Astrocyte (in vitro differentiated cells and primary cell): ENCODE data around the gene AP1G2. TPM values are rescaled to one million over a fixed set of nuclear protein-coding genes. Genes with fewer than 3 reads are reported as not detected.

Experiments
- DNase-seq: peaks from one replicate; pipeline ENCODE4 v3.0.0-alpha.2; 2010; ENCODE audit warnings: low read depth
- FAIRE-seq: peaks from 2 replicates; lab custom pipeline; 2011; peaks lifted over from hg19 to GRCh38; lab: Jason Lieb, UNC
- H2AFZ ChIP-seq: 2 replicates; pipeline ENCODE4 v1.6.0; 2012; ENCODE audit warnings: low read depth, low read length, inconsistent platforms
- H3K27ac ChIP-seq: 2 replicates; pipeline ENCODE4 v1.5.1; 2011; ENCODE audit warnings: low read depth, low read length, inconsistent platforms
- H3K27me3 ChIP-seq: 2 replicates; pipeline ENCODE4 v1.6.0; 2011; ENCODE audit warnings: low read length, inconsistent platforms; ENCODE audit not compliant: insufficient read depth
- H3K36me3 ChIP-seq: 2 replicates; pipeline ENCODE4 v1.5.1; 2011; ENCODE audit warnings: low read length, inconsistent platforms; ENCODE audit not compliant: insufficient read depth
- H3K4me1 ChIP-seq: 2 replicates; pipeline ENCODE4 v1.5.1; 2011; ENCODE audit warnings: low read length, inconsistent platforms; ENCODE audit not compliant: insufficient read depth
- H3K4me2 ChIP-seq: 2 replicates; pipeline ENCODE4 v1.6.0; 2012; ENCODE audit warnings: low read length, inconsistent platforms
- H3K4me3 ChIP-seq: 2 replicates; pipeline ENCODE4 v1.5.1; 2011; ENCODE audit warnings: low read depth, mild to moderate bottlenecking, low read length, inconsistent platforms; ENCODE audit not compliant: insufficient read depth
- H3K79me2 ChIP-seq: 2 replicates; pipeline ENCODE4 v1.6.0; 2012; ENCODE audit warnings: mild to moderate bottlenecking, low read length, inconsistent platforms; ENCODE audit not compliant: insufficient read depth
- H3K9ac ChIP-seq: 2 replicates; pipeline ENCODE4 v1.6.0; 2012; ENCODE audit warnings: mild to moderate bottlenecking, low read length, inconsistent platforms
- H3K9me3 ChIP-seq: 2 replicates; pipeline ENCODE4 v1.5.1; 2012; ENCODE audit warnings: low read depth, mild to moderate bottlenecking, low read length, inconsistent platforms; ENCODE audit not compliant: insufficient read depth
- H4K20me1 ChIP-seq: 2 replicates; pipeline ENCODE4 v1.6.0; 2012; ENCODE audit warnings: low read length, inconsistent platforms; ENCODE audit not compliant: insufficient read depth
- H3K27ac Mint-ChIP-seq: one replicate; pipeline ENCODE4 v1.8.0; 2021; ENCODE audit warnings: mild to moderate bottlenecking, mixed read lengths; ENCODE audit not compliant: unreplicated experiment
- H3K27me3 Mint-ChIP-seq: one replicate; pipeline ENCODE4 v1.8.0; 2021; ENCODE audit warnings: low read depth, mixed read lengths; ENCODE audit not compliant: unreplicated experiment
- H3K36me3 Mint-ChIP-seq: one replicate; pipeline ENCODE4 v1.8.0; 2021; ENCODE audit warnings: low read depth, mixed read lengths; ENCODE audit not compliant: unreplicated experiment
- H3K4me1 Mint-ChIP-seq: one replicate; pipeline ENCODE4 v1.8.0; 2021; ENCODE audit warnings: low read depth, mixed read lengths; ENCODE audit not compliant: unreplicated experiment
- H3K4me3 Mint-ChIP-seq: one replicate; pipeline ENCODE4 v1.8.0; 2021; ENCODE audit warnings: mild to moderate bottlenecking, moderate library complexity, mixed read lengths; ENCODE audit not compliant: unreplicated experiment
- H3K9me3 Mint-ChIP-seq: one replicate; pipeline ENCODE4 v1.8.0; 2021; ENCODE audit warnings: mild to moderate bottlenecking, mixed read lengths; ENCODE audit not compliant: unreplicated experiment
- CTCF ChIP-seq: IDR thresholded peaks from 2 replicates; pipeline ENCODE4 v1.5.1; 2011; ENCODE audit warnings: low read depth, mild to moderate bottlenecking, inconsistent platforms, low read length, moderate library complexity; ENCODE audit not compliant: insufficient read depth
- EZH2 ChIP-seq: IDR thresholded peaks from 2 replicates; pipeline ENCODE4 v1.6.1; 2012; ENCODE audit warnings: mild to moderate bottlenecking, low read length, inconsistent platforms; ENCODE audit not compliant: insufficient read depth
- total RNA-seq: library from RNA; stranded (reverse); gene quantifications from 2 replicates; pipeline ENCODE4 v1.2.1, GENCODE V29; 2021

AP1G2 gene
- total RNA-seq, 1 donor from 2014 or later: 80.9 TPM

- no peak overlapping the region for H3K9ac ChIP-seq
- TF ChIP-seq EZH2 (no peak), CTCF (no peak)
- no peak for FAIRE-seq
Observed at GRCh38 chr14:23570806-23571483, 3.4 kb upstream of the AP1G2 start.

GRCh38 chr14:23569443-23570151 lies 2.0 kb upstream of the AP1G2 start:
- Mint-ChIP-seq H3K4me3 (no peak overlapping the region), H3K4me1 (peaks cover 17% of the 10 kb centered on the region)
- H2AFZ ChIP-seq: no peak overlapping the region

More at GRCh38 chr14:23570806-23571483, 3.4 kb upstream of the AP1G2 start:
- no peaks in the 10 kb centered on the region for H3K9me3 ChIP-seq
- peaks cover 4% of the 10 kb centered on the region for H3K9me3 Mint-ChIP-seq
- H3K27me3 Mint-ChIP-seq: peaks cover 18% of the 10 kb centered on the region
- H2AFZ ChIP-seq: no peak overlapping the region
- no peak for DNase-seq
- peaks cover 9% of the 10 kb centered on the region for H3K4me1 ChIP-seq
- H3K4me1 Mint-ChIP-seq: peaks cover 17% of the 10 kb centered on the region
- H3K27me3 ChIP-seq: peaks cover 23% of the 10 kb centered on the region
- no peak overlapping the region for H3K4me3 ChIP-seq
- no peak overlapping the region for H3K27ac Mint-ChIP-seq
- no peaks in the 10 kb centered on the region for H4K20me1 ChIP-seq
- H3K4me3 Mint-ChIP-seq: no peak overlapping the region
- H3K36me3 Mint-ChIP-seq: no peaks in the 10 kb centered on the region
- H3K4me2 ChIP-seq: no peak overlapping the region
- no peak overlapping the region for H3K27ac ChIP-seq
- no peaks in the 10 kb centered on the region for H3K36me3 ChIP-seq
- no peaks in the 10 kb centered on the region for H3K79me2 ChIP-seq

More at GRCh38 chr14:23569443-23570151, 2.0 kb upstream of the AP1G2 start:
- H3K79me2 ChIP-seq: no peaks in the 10 kb centered on the region
- no peak overlapping the region for H3K4me3 ChIP-seq
- TF ChIP-seq CTCF (no peak), EZH2 (no peak)
- FAIRE-seq: no peak
- H3K4me2 ChIP-seq: no peak overlapping the region
- H3K27me3 ChIP-seq: peaks cover 14% of the 10 kb centered on the region
- DNase-seq: no peak
- no peaks in the 10 kb centered on the region for H3K9me3 ChIP-seq
- Mint-ChIP-seq H3K27ac (no peak overlapping the region), H3K27me3 (peaks cover 12% of the 10 kb centered on the region), H3K36me3 (no peaks in the 10 kb centered on the region), H3K9me3 (no peaks in the 10 kb centered on the region)
- no peak overlapping the region for H3K9ac ChIP-seq
- no peaks in the 10 kb centered on the region for H4K20me1 ChIP-seq
- H3K36me3 ChIP-seq: no peaks in the 10 kb centered on the region
- peaks cover 9% of the 10 kb centered on the region for H3K4me1 ChIP-seq
- H3K27ac ChIP-seq: no peak overlapping the region
